Sigmoid colon (tissue), 7 donors: ENCODE results near the gene CCNI2. TPM values are rescaled to one million over a fixed set of nuclear protein-coding genes. Genes with fewer than 3 reads are reported as not detected.

ENCODE experiments used
- DNase-seq: peaks from one replicate; pipeline ENCODE4 v3.0.0-alpha.2; 2019
- H3K27ac ChIP-seq, 4 donors: fragments of 200-600 bp; sonication (generic); one replicate each; pipeline ENCODE4 v1.5.1; 2016 to 2019; ENCODE audit warnings: mild to moderate bottlenecking in 1 of 4
- H3K27me3 ChIP-seq, 3 donors: fragments of 200-600 bp; sonication (generic); one replicate each; pipeline ENCODE4 v1.5.1; 2019; ENCODE audit warnings: mild to moderate bottlenecking in 1 of 3
- H3K36me3 ChIP-seq, 4 donors: fragments of 200-600 bp; sonication (generic); one replicate each; pipeline ENCODE4 v1.5.1; 2016 to 2019
- H3K4me1 ChIP-seq, 4 donors: fragments of 200-600 bp; sonication (generic); one replicate each; pipeline ENCODE4 v1.5.1; 2017 to 2019
- H3K4me3 ChIP-seq, 4 donors: fragments of 200-600 bp; sonication (generic); one replicate each; pipeline ENCODE4 v1.5.1; 2017 to 2019; ENCODE audit warnings: mild to moderate bottlenecking in 2 of 4, moderate library complexity in 1 of 4
- H3K9me3 ChIP-seq, 4 donors: fragments of 200-600 bp in 3 of 4; sonication (generic) in 3 of 4; one replicate each; pipeline versions ENCODE4 v1.5.1 to v1.6.1; 2013 to 2019
- CTCF ChIP-seq, 4 experiments: fragments of 450-650 bp in 3 of 4; fragments of 200-600 bp in 1 of 4; IDR thresholded peaks; one replicate each; pipeline ENCODE4 v1.5.1; 2016 to 2019; ENCODE audit warnings: antibody characterized with exemption in 4 of 4, mild to moderate bottlenecking in 3 of 4, moderate library complexity in 2 of 4
- EP300 ChIP-seq, 4 donors: sonication (generic); formaldehyde crosslinking; IDR thresholded peaks; one replicate each; pipeline ENCODE4 v1.6.1; 2017; ENCODE audit warnings: antibody characterized with exemption in 4 of 4
- POLR2A ChIP-seq, 2 donors: fragments of 450-650 bp; IDR thresholded peaks; one replicate each; pipeline ENCODE4 v1.6.1; 2016; ENCODE audit warnings: antibody characterized with exemption in 2 of 2, mild to moderate bottlenecking in 2 of 2, moderate library complexity in 2 of 2
- POLR2AphosphoS5 ChIP-seq, 4 donors: sonication (generic); formaldehyde crosslinking; IDR thresholded peaks; one replicate each; pipeline ENCODE4 v1.6.1; 2017; ENCODE audit warnings: antibody characterized with exemption in 4 of 4
- WGBS, 2 donors: extraction: QIAGEN DNeasy Blood & Tissue Kit; methylation state at CpG; one replicate each; pipeline ENCODE4 v1.1.7; 2013; 5-methylcytosine and 5-hydroxymethylcytosine counted together
- intact Hi-C: fragments of 100-400 bp; cut with DNase I; formaldehyde crosslinking; loops from one replicate; pipeline ENCODE4 v1.15.1; 2023
- polyA plus RNA-seq, 3 donors: library from polyadenylated mRNA; stranded (reverse); fragments of 200-250 nt; gene quantifications; one replicate each; pipeline ENCODE4 v1.2.3, GENCODE V29; 2013
- total RNA-seq, 4 donors: library from RNA; depleted of rRNA; stranded (reverse); fragments of >200 nt; gene quantifications; one replicate each; pipeline ENCODE4 v1.1.0, GENCODE V29; 2016
- donor health status: healthy with polysubstance abuse.
- donor health status: Bipolar disorder and iron deficiency.
- donor health status: healthy.

The CCNI2 gene
- total and polyA plus RNA-seq, 7 donors, result 1.4 to 5.3 (median 2.1) TPM; not detected in 3

GRCh38 chr5:132788990-132789886 is 42.0 kb downstream of the CCNI2 start:
- 90 to 93% methylated on average over 8 of the region's 8 CpGs for WGBS, 2 donors
- Histone ChIP-seq H3K4me1 (no peaks in the 10 kb centered on the region), H3K9me3 (no peaks in the 10 kb centered on the region), H3K4me3 (no peak overlapping the region), H3K36me3 (no peaks in the 10 kb centered on the region), H3K27me3 (no peaks in the 10 kb centered on the region), H3K27ac (no peak overlapping the region)
- intact Hi-C loops, result no loop called here
- DNase-seq, result no peak
- TF ChIP-seq POLR2A (IDR thresholded peaks at IDR 0.05), result no peak

GRCh38 chr5:132790201-132790865 is 43.1 kb downstream of the CCNI2 start:
- Histone ChIP-seq H3K9me3 (no peaks in the 10 kb centered on the region), H3K36me3 (no peaks in the 10 kb centered on the region), H3K4me1 (no peaks in the 10 kb centered on the region), H3K4me3 (no peak overlapping the region), H3K27ac (no peak overlapping the region), H3K27me3 (no peaks in the 10 kb centered on the region)
- DNase-seq, result no peak
- intact Hi-C loops, result no loop called here
- TF ChIP-seq POLR2AphosphoS5 (IDR thresholded peaks at IDR 0.05), result no peak
- no peak for TF ChIP-seq CTCF (IDR thresholded peaks at IDR 0.05)
- no peak for TF ChIP-seq POLR2A (IDR thresholded peaks at IDR 0.05)
- no peak for TF ChIP-seq EP300 (IDR thresholded peaks at IDR 0.05)
- WGBS, 2 donors, result 77 to 83% methylated on average over 2 of the region's 2 CpGs

GRCh38 chr5:132791026-132791425 is 43.8 kb downstream of the CCNI2 start:
- no peaks in the 10 kb centered on the region for H3K4me1 ChIP-seq
- DNase-seq, result no peak
- no peaks in the 10 kb centered on the region for H3K36me3 ChIP-seq
- WGBS, 2 donors, result 93 to 97% methylated on average over 3 of the region's 3 CpGs
- TF ChIP-seq POLR2AphosphoS5 (IDR thresholded peaks at IDR 0.05), result no peak
- no peaks in the 10 kb centered on the region for H3K9me3 ChIP-seq
- H3K27ac ChIP-seq, result no peak overlapping the region
- intact Hi-C loops, result no loop called here
- H3K4me3 ChIP-seq, result no peak overlapping the region
- no peaks in the 10 kb centered on the region for H3K27me3 ChIP-seq

GRCh38 chr5:132797651-132798050 is 50.4 kb downstream of the CCNI2 start:
- Histone ChIP-seq H3K27ac (no peak overlapping the region), H3K4me3 (no peak overlapping the region), H3K36me3 (no peaks in the 10 kb centered on the region), H3K4me1 (no peaks in the 10 kb centered on the region), H3K9me3 (no peaks in the 10 kb centered on the region), H3K27me3 (peaks cover 0 to 7% (median 0%) of the 10 kb centered on the region in 3 donors)
- intact Hi-C loops, result no loop called here
- no peak for TF ChIP-seq CTCF (IDR thresholded peaks at IDR 0.05)
- TF ChIP-seq POLR2AphosphoS5 (IDR thresholded peaks at IDR 0.05), result no peak
- no peak for TF ChIP-seq POLR2A (IDR thresholded peaks at IDR 0.05)
- TF ChIP-seq EP300 (IDR thresholded peaks at IDR 0.05), result no peak
- 82 to 88% methylated on average over 2 of the region's 2 CpGs for WGBS, 2 donors
- DNase-seq, result no peak

- no peak overlapping the region for H3K27ac ChIP-seq
- peaks cover 0 to 7% (median 0%) of the 10 kb centered on the region in 3 donors for H3K27me3 ChIP-seq
- H3K4me1 ChIP-seq, result no peaks in the 10 kb centered on the region
- no peaks in the 10 kb centered on the region for H3K9me3 ChIP-seq
- no peak for DNase-seq
- intact Hi-C loops, result no loop called here
- WGBS, 2 donors, result 85 to 92% methylated on average over 2 of the region's 2 CpGs
- H3K36me3 ChIP-seq, result no peaks in the 10 kb centered on the region
- H3K4me3 ChIP-seq, result no peak overlapping the region
- TF ChIP-seq POLR2AphosphoS5 (IDR thresholded peaks at IDR 0.05), result no peak
- TF ChIP-seq POLR2A (IDR thresholded peaks at IDR 0.05), result no peak
- TF ChIP-seq CTCF (IDR thresholded peaks at IDR 0.05), result no peak
- no peak for TF ChIP-seq EP300 (IDR thresholded peaks at IDR 0.05)
Measured at GRCh38 chr5:132799392-132799791, 52.2 kb downstream of the CCNI2 start.
